ENCODE measurements around the gene PSMA5.

The PSMA5 gene

DNA sequence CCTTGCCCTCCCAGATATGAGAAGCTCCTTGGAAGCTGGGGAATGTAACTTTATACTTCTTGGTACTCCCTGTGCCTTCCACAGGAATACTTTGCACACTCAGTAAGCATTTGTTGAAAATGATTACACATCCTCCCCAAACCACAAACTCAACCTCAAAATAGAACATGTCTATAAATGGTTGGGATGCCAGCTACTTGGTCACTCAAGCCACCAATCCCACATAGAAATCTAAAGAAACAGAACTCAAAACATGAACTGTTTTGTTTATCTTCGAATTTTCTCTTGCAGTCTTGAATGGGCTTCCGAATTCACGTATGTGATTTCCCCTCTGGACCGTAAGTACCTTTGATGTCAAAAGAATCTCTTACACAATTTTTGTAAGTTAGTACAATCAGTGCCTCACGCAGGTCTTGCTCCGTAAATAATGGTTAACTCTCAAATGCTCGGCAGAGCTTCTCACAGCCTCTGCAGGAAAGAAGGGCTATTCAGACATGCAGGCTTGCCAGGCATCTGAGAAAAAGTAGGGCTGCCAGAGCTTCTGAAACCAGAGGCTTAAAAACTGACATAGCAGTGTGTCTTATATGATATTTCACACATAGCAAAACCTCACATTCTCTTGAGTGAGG, 55.4 kb downstream of the PSMA5 start:
- Histone ChIP-seq H3K4me3 (ENCODE audit: low read depth in 1 of 2, low read length in 2 of 2) (no peak overlapping the region), H3K36me3 (ENCODE audit: control insufficient read depth in 1 of 2, insufficient read depth in 2 of 2, low read length in 2 of 2) (no peaks in the 10 kb centered on the region), H3K27ac (ENCODE audit: low read depth, low read length) (peak overlapping the region; percentile 37), H3K9ac (ENCODE audit: low read depth in 1 of 2, low read length in 2 of 2) (peak overlapping the region in 1 of 2 donors; percentile 3), H3K27me3 (ENCODE audit: control insufficient read depth in 1 of 2, insufficient read depth in 2 of 2, low read length in 2 of 2) (no peaks in the 10 kb centered on the region), H3K9me3 (ENCODE audit: control insufficient read depth in 1 of 2, low read length in 2 of 2) (no peaks in the 10 kb centered on the region), H3K4me1 (ENCODE audit: control insufficient read depth in 1 of 2, insufficient read depth in 2 of 2, low read length in 2 of 2) (peaks cover 22 to 23% of the 10 kb centered on the region in 2 donors)

DNA sequence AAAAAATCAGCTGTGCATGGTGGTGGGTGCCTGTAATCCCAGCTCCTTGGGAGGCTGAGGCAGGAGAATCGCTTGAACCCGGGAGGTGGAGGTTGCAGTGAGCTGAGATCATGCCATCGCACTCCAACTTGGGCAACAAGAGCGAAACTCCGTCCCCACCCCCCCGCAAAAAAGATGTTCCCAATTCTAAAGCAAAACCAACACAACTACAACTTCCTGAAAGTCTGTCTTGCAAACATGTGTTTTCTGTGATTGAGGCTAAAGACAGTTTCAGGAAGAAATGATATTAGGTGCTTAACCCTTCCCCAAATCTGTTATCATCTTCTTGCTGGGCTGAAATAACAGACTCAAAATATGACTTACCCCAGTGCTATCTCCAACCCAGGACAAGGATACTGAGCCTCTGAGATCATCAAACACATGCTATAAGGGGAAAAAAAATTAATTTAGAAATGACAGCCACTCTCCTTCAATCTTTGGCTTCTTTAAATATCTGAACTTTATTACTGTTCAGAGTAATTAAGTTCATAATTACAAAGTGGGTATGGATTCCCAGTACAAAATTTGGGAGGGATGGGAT, 57.0 kb downstream of the PSMA5 start:
- Histone ChIP-seq H3K27me3 (ENCODE audit: control insufficient read depth in 1 of 2, insufficient read depth in 2 of 2, low read length in 2 of 2) (no peaks in the 10 kb centered on the region), H3K9me3 (ENCODE audit: control insufficient read depth in 1 of 2, low read length in 2 of 2) (no peaks in the 10 kb centered on the region), H3K4me1 (ENCODE audit: control insufficient read depth in 1 of 2, insufficient read depth in 2 of 2, low read length in 2 of 2) (peaks cover 29 to 38% of the 10 kb centered on the region in 2 donors), H3K36me3 (ENCODE audit: control insufficient read depth in 1 of 2, insufficient read depth in 2 of 2, low read length in 2 of 2) (peaks cover 0 to 3% of the 10 kb centered on the region in 2 donors), H3K9ac (ENCODE audit: low read depth in 1 of 2, low read length in 2 of 2) (no peak overlapping the region), H3K27ac (ENCODE audit: low read depth, low read length) (no peak overlapping the region), H3K4me3 (ENCODE audit: low read depth in 1 of 2, low read length in 2 of 2) (no peak overlapping the region)

DNA sequence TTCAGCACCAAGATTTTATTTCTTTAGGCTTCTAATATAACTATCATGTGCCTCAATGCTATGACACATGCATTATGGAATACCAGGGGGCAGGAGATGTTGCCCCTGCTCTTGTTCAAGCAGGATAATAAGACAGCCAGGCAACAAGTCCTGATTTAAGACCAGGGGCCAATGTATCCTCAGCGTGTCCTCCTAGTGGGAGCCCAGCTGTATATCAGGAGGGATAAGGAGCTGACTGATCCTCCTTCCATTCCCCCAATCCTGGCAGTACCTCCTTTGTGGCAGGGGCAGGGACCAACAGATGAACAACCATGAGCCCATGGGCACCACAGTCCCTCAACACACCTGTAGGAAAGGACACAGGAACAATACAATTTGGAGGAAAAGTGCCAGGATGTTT, 57.8 kb downstream of the PSMA5 start:
- Histone ChIP-seq H3K4me1 (ENCODE audit: control insufficient read depth in 1 of 2, insufficient read depth in 2 of 2, low read length in 2 of 2) (peaks cover 25 to 37% of the 10 kb centered on the region in 2 donors), H3K4me3 (ENCODE audit: low read depth in 1 of 2, low read length in 2 of 2) (no peak overlapping the region), H3K9ac (ENCODE audit: low read depth in 1 of 2, low read length in 2 of 2) (no peak overlapping the region), H3K27me3 (ENCODE audit: control insufficient read depth in 1 of 2, insufficient read depth in 2 of 2, low read length in 2 of 2) (no peaks in the 10 kb centered on the region), H3K36me3 (ENCODE audit: control insufficient read depth in 1 of 2, insufficient read depth in 2 of 2, low read length in 2 of 2) (peaks cover 0 to 3% of the 10 kb centered on the region in 2 donors), H3K27ac (ENCODE audit: low read depth, low read length) (no peak overlapping the region), H3K9me3 (ENCODE audit: control insufficient read depth in 1 of 2, low read length in 2 of 2) (no peaks in the 10 kb centered on the region)

- H3K27me3 ChIP-seq (ENCODE audit: control insufficient read depth in 1 of 2, insufficient read depth in 2 of 2, low read length in 2 of 2) = no peaks in the 10 kb centered on the region
- peaks cover 0 to 3% of the 10 kb centered on the region in 2 donors for H3K36me3 ChIP-seq (ENCODE audit: control insufficient read depth in 1 of 2, insufficient read depth in 2 of 2, low read length in 2 of 2)
- H3K9ac ChIP-seq (ENCODE audit: low read depth in 1 of 2, low read length in 2 of 2) = no peak overlapping the region
- peaks cover 19 to 30% of the 10 kb centered on the region in 2 donors for H3K4me1 ChIP-seq (ENCODE audit: control insufficient read depth in 1 of 2, insufficient read depth in 2 of 2, low read length in 2 of 2)
- no peak overlapping the region for H3K27ac ChIP-seq (ENCODE audit: low read depth, low read length)
- no peak overlapping the region for H3K4me3 ChIP-seq (ENCODE audit: low read depth in 1 of 2, low read length in 2 of 2)
- H3K9me3 ChIP-seq (ENCODE audit: control insufficient read depth in 1 of 2, low read length in 2 of 2) = no peaks in the 10 kb centered on the region
Measured at GRCh38 chr1:109367626-109368025, 58.6 kb downstream of the PSMA5 start.

GRCh38 chr1:109365642-109366204, 60.5 kb downstream of the PSMA5 start:
- peaks cover 0 to 3% of the 10 kb centered on the region in 2 donors for H3K36me3 ChIP-seq (ENCODE audit: control insufficient read depth in 1 of 2, insufficient read depth in 2 of 2, low read length in 2 of 2)
- H3K4me1 ChIP-seq (ENCODE audit: control insufficient read depth in 1 of 2, insufficient read depth in 2 of 2, low read length in 2 of 2) = peaks cover 11 to 26% of the 10 kb centered on the region in 2 donors
- no peak overlapping the region for H3K27ac ChIP-seq (ENCODE audit: low read depth, low read length)
- H3K9ac ChIP-seq (ENCODE audit: low read depth in 1 of 2, low read length in 2 of 2) = no peak overlapping the region
- H3K27me3 ChIP-seq (ENCODE audit: control insufficient read depth in 1 of 2, insufficient read depth in 2 of 2, low read length in 2 of 2) = no peaks in the 10 kb centered on the region
- H3K4me3 ChIP-seq (ENCODE audit: low read depth in 1 of 2, low read length in 2 of 2) = no peak overlapping the region
- H3K9me3 ChIP-seq (ENCODE audit: control insufficient read depth in 1 of 2, low read length in 2 of 2) = no peaks in the 10 kb centered on the region

DNA sequence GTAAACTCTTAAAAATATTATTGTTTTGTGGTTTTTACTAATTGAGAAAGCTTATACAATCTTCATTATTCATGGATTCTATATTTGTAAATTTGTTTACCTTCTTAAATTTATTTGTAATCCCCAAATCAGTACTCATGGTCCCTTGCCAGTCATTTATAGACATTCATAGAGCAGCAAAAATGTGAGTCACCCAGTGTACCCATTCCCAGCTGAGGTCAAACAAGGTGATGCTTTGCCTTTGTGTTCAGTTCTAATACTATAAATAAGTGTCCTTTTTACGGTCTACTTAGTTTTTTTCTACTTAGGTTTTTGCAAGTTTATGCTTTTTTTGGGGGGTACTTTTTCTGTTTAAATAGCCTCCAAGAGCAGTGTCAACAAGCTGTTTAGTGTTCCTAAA, 64.6 kb downstream of the PSMA5 start:
- no peak overlapping the region for H3K4me3 ChIP-seq (ENCODE audit: low read depth in 1 of 2, low read length in 2 of 2)
- H3K27me3 ChIP-seq (ENCODE audit: control insufficient read depth in 1 of 2, insufficient read depth in 2 of 2, low read length in 2 of 2) = no peaks in the 10 kb centered on the region
- peaks cover 0 to 3% of the 10 kb centered on the region in 2 donors for H3K36me3 ChIP-seq (ENCODE audit: control insufficient read depth in 1 of 2, insufficient read depth in 2 of 2, low read length in 2 of 2)
- no peak overlapping the region for H3K27ac ChIP-seq (ENCODE audit: low read depth, low read length)
- peaks cover 17 to 27% of the 10 kb centered on the region in 2 donors for H3K4me1 ChIP-seq (ENCODE audit: control insufficient read depth in 1 of 2, insufficient read depth in 2 of 2, low read length in 2 of 2)
- no peak overlapping the region for H3K9ac ChIP-seq (ENCODE audit: low read depth in 1 of 2, low read length in 2 of 2)
- no peaks in the 10 kb centered on the region for H3K9me3 ChIP-seq (ENCODE audit: control insufficient read depth in 1 of 2, low read length in 2 of 2)

- no peak overlapping the region for H3K4me3 ChIP-seq (ENCODE audit: low read depth in 1 of 2, low read length in 2 of 2)
Measured at GRCh38 chr1:109361069-109361468, 65.2 kb downstream of the PSMA5 start.

GRCh38 chr1:109357616-109358015, 68.6 kb downstream of the PSMA5 start:
- Histone ChIP-seq H3K9me3 (ENCODE audit: control insufficient read depth in 1 of 2, low read length in 2 of 2) (no peaks in the 10 kb centered on the region), H3K4me3 (ENCODE audit: low read depth in 1 of 2, low read length in 2 of 2) (no peak overlapping the region), H3K36me3 (ENCODE audit: control insufficient read depth in 1 of 2, insufficient read depth in 2 of 2, low read length in 2 of 2) (peaks cover 0 to 7% of the 10 kb centered on the region in 2 donors), H3K4me1 (ENCODE audit: control insufficient read depth in 1 of 2, insufficient read depth in 2 of 2, low read length in 2 of 2) (peaks cover 7 to 16% of the 10 kb centered on the region in 2 donors), H3K27me3 (ENCODE audit: control insufficient read depth in 1 of 2, insufficient read depth in 2 of 2, low read length in 2 of 2) (no peaks in the 10 kb centered on the region), H3K27ac (ENCODE audit: low read depth, low read length) (no peak overlapping the region), H3K9ac (ENCODE audit: low read depth in 1 of 2, low read length in 2 of 2) (no peak overlapping the region)

More at GRCh38 chr1:109361069-109361468, 65.2 kb downstream of the PSMA5 start:
- H3K27me3 ChIP-seq (ENCODE audit: control insufficient read depth in 1 of 2, insufficient read depth in 2 of 2, low read length in 2 of 2) = no peaks in the 10 kb centered on the region
- H3K9ac ChIP-seq (ENCODE audit: low read depth in 1 of 2, low read length in 2 of 2) = no peak overlapping the region
- no peaks in the 10 kb centered on the region for H3K9me3 ChIP-seq (ENCODE audit: control insufficient read depth in 1 of 2, low read length in 2 of 2)
- peaks cover 16 to 27% of the 10 kb centered on the region in 2 donors for H3K4me1 ChIP-seq (ENCODE audit: control insufficient read depth in 1 of 2, insufficient read depth in 2 of 2, low read length in 2 of 2)
- no peak overlapping the region for H3K27ac ChIP-seq (ENCODE audit: low read depth, low read length)
- H3K36me3 ChIP-seq (ENCODE audit: control insufficient read depth in 1 of 2, insufficient read depth in 2 of 2, low read length in 2 of 2) = peaks cover 0 to 3% of the 10 kb centered on the region in 2 donors

- Histone ChIP-seq H3K36me3 (ENCODE audit: control insufficient read depth in 1 of 2, insufficient read depth in 2 of 2, low read length in 2 of 2) (peaks cover 0 to 7% of the 10 kb centered on the region in 2 donors), H3K27ac (ENCODE audit: low read depth, low read length) (no peak overlapping the region), H3K9me3 (ENCODE audit: control insufficient read depth in 1 of 2, low read length in 2 of 2) (no peaks in the 10 kb centered on the region), H3K4me1 (ENCODE audit: control insufficient read depth in 1 of 2, insufficient read depth in 2 of 2, low read length in 2 of 2) (peaks cover 12 to 23% of the 10 kb centered on the region in 2 donors), H3K4me3 (ENCODE audit: low read depth in 1 of 2, low read length in 2 of 2) (no peak overlapping the region), H3K27me3 (ENCODE audit: control insufficient read depth in 1 of 2, insufficient read depth in 2 of 2, low read length in 2 of 2) (no peaks in the 10 kb centered on the region), H3K9ac (ENCODE audit: low read depth in 1 of 2, low read length in 2 of 2) (no peak overlapping the region)
Measured at GRCh38 chr1:109356915-109357314, 69.3 kb downstream of the PSMA5 start.

DNA sequence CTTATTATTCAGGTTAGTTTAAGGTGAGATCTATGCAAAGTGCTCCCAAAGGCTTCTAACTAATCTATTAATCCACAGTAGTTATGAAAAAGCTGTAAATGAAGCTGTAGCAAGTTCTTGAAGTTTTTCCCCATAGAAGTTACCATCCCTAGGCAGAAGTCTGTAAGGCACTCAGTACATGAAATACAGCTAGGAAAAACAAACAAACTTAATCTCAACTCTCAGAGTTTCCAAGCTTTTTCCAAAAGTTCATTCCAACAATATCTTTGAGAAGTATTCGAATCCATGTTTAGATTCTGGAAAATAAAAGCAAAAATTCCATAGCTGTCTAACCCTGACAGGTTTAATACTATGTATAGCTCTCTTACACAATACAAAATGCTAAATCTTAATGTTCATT, 69.7 kb downstream of the PSMA5 start:
- no peaks in the 10 kb centered on the region for H3K9me3 ChIP-seq (ENCODE audit: control insufficient read depth in 1 of 2, low read length in 2 of 2)
- no peak overlapping the region for H3K27ac ChIP-seq (ENCODE audit: low read depth, low read length)
- no peak overlapping the region for H3K9ac ChIP-seq (ENCODE audit: low read depth in 1 of 2, low read length in 2 of 2)
- H3K4me1 ChIP-seq (ENCODE audit: control insufficient read depth in 1 of 2, insufficient read depth in 2 of 2, low read length in 2 of 2) = peaks cover 15 to 27% of the 10 kb centered on the region in 2 donors
- H3K4me3 ChIP-seq (ENCODE audit: low read depth in 1 of 2, low read length in 2 of 2) = no peak overlapping the region
- H3K36me3 ChIP-seq (ENCODE audit: control insufficient read depth in 1 of 2, insufficient read depth in 2 of 2, low read length in 2 of 2) = peaks cover 0 to 7% of the 10 kb centered on the region in 2 donors
- H3K27me3 ChIP-seq (ENCODE audit: control insufficient read depth in 1 of 2, insufficient read depth in 2 of 2, low read length in 2 of 2) = no peaks in the 10 kb centered on the region

All from duodenal mucosa (tissue), 2 donors.